ENCODE measurements around the gene TBC1D1. TPM values are rescaled to one million over a fixed set of nuclear protein-coding genes. Genes with fewer than 3 reads are reported as not detected.

The TBC1D1 gene
- total RNA-seq, 2 experiments from 2014 or later = 84.9 to 89.0 TPM

DNA sequence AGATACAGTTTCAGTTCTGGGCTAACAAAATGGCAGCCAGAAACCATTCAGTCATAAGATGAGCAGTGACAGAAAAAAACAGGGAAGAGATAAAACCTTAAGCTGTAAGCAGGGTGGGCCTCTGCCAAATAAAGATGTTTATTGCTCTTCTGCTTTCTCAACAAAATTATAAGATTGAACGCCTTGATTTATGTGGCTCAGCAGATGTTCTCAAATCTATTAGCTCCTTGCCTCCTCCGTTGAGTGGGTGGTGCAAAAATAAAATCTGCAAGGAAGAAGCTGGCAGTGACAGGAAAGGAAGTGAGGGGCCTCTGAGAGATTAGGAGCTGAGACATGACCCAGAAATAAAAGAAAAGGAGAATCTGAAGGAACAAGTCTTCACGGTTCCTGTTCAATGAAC is 275.9 kb downstream of the TBC1D1 start:
- ChIA-PET POLR2A (no interaction called here), CTCF (no interaction called here)

DNA sequence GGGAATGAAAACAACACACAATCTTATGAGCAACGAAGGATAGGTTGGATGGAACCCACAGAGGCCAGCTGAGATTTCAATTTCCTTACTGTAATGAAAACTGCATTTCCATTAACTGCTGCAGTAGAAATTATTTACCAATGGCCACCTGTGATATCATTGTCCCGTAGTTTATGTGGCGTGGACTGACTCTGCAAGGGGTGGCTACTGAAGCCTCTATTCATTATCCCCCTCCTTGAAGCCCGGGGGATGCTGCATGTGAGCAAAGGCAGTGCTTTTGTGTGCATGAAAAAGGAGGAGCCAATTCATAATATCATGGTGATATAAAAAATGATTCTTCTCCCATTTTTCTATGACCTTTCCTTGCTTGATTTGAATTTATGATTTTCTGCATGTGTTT is 277.1 kb downstream of the TBC1D1 start:
- ChIA-PET POLR2A (no interaction called here), CTCF (no interaction called here)

DNA sequence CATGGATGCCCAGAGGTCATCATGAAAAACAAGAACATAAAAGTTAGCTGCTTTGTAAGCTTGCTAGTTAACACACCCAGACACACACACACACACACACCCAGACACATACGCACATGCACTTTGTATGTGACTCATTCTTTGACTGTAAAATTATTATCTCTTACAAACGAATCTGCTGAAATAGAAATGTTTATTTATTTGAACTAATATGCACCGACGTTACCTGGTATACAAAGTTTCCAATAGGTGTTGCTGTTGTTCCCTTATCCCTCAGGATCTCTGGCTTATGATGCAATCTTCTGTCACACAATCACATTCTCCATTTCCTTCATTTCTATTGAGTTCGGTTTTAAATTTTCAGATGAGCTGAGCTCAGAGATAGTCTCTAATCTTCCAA is 278.6 kb downstream of the TBC1D1 start:
- ChIA-PET CTCF (no interaction called here), POLR2A (no interaction called here)

DNA sequence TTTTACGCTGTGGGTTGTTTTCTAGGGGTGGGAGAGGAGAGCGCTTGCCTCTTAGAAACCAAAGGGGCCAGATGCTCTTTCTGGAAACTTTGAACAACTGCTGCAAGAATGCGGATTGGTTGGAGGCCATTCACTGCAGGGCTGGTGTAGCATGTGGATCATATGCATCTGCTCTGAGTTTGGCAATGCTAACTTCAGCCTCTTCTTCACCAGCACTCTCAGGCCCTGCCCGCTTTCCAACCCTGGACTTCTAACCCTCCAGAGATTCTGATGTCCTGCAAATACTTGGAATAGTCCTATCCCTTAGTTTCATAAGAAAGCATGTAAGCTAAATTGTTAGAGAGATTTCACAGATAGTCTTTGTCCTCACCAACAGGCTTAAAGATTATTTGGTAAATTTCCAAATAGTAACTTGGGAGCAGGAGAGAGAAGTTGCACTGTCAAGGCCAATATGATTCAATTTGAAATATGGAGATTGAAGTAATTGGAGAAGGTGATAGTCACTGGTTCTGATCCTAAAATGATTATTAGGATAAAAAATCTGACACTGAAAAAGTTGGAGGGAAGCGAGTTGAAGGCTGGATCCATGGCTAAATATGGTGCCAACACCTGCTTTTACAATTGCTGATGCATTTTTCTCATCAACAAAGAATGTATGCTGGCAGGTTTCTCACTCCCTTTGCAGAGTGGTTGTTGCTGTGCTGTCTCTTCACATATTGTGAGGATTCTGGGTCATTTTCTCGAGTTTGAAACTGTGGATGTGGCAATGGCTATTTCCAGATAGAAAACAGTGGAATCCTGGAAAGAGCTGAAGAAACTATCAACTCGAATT is 279.7 kb downstream of the TBC1D1 start:
- CTCF ChIA-PET = no interaction called here
- POLR2A ChIA-PET = no interaction called here

DNA sequence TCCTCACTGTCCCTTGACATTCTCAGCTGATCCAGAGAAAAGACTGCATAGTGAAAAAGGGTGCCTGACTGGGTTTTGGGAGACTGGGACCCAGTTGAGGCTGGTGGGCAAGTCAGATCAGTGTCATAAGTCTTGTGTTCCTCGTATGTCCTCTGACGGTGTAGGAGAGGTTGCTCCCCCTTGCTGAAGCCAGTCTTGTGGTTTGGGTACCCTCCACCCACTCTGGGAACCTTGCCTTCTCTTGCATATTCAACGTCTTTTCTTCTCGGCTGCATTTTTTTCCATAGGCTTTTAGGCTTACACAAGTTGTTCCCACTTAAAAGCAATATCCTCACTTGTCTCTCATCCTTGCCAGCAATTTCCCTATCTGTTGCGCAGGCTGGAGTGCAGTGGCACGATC is 281.2 kb downstream of the TBC1D1 start:
- CTCF ChIA-PET = no interaction called here

DNA sequence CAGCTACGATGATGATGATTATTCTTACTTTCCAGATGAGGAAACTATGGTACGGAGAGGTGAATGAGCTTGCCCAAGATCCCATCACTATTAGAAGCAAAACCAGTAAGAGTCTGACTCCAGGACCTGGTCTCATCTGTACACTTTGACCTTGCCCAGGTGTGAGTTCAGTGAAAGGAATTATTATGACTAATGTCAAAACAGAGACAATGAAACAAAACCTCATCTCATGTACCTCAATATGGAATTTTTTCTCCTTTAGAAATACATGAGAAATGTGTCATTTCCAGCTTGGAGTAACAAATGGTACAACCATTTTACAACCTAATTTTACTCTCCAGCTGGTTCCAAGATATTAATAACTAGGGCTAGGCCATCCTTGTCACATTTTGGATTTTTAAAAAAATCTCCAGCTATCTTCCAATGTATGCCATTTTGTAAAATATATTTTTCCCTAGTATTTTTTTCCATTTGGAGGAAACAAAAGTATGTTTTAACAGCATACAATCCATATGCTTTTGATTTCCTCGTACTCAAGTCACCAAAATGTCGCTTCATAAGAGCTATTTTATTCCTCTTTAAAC is 283.1 kb downstream of the TBC1D1 start:
- ChIA-PET POLR2A (interaction anchor here (1.3 kb wide), 1 partner anchor 45 kb away, joined by 3 read pairs; no protein-coding TSS in a partner anchor), CTCF (interaction anchor here (0.9 to 2.0 kb wide), 3 partner anchors 42 to 558 kb away, joined by 3 to 4 read pairs (median 3); no protein-coding TSS in a partner anchor)

More for the DNA sequence above, 281.2 kb downstream of the TBC1D1 start:
- POLR2A ChIA-PET = no interaction called here

DNA sequence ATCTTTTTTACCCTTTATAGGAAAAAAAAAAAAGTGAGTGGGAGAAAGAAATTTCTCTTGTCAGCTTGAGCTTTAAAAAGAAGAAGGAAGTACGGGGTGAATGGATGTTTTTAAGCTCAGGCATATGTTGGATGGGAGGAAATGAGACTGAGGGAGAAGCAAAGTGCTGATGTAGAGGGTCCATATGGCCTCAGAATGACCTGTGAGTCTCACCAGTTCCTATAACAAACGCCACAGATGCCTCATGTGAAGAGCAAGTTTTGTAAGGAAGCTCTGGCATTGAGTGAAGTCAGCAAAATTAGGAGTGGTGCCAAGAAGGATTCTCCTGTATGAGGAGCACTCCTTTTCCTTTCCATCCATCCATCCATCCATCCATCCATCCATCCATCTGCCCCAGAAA is 283.9 kb downstream of the TBC1D1 start:
- POLR2A ChIA-PET = interaction anchor here (1.3 kb wide), 1 partner anchor 46 kb away, joined by 3 read pairs; no protein-coding TSS in a partner anchor

DNA sequence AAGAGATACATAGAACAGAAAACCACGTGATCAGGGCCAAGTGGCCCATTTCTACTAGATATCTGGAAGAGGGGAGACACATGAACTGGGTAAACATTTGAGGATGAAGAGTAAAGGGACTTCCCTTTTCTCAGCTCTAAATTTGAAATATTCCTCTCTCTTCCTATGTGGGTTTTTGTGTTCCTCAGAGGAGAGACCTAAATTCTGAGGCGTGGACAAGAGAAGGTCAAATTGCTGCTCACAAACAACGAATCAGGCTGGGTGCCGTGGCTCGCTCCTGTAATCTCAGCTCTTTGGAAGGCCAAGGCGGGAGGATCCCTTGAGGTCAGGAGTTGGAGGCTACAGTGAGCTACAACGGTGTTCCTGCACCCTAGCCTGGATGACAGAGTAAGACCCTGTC is 285.3 kb downstream of the TBC1D1 start:
- POLR2A ChIA-PET = no interaction called here
- CTCF ChIA-PET = interaction anchor here (1.4 kb wide), 1 partner anchor 606 kb away, joined by 3 read pairs; the partner anchor contains the start of gene TLR10

More for the DNA sequence above, 283.9 kb downstream of the TBC1D1 start:
- CTCF ChIA-PET = interaction anchor here (0.9 to 2.0 kb wide), 4 partner anchors 43 to 557 kb away, joined by 3 to 4 read pairs (median 4); no protein-coding TSS in a partner anchor

DNA sequence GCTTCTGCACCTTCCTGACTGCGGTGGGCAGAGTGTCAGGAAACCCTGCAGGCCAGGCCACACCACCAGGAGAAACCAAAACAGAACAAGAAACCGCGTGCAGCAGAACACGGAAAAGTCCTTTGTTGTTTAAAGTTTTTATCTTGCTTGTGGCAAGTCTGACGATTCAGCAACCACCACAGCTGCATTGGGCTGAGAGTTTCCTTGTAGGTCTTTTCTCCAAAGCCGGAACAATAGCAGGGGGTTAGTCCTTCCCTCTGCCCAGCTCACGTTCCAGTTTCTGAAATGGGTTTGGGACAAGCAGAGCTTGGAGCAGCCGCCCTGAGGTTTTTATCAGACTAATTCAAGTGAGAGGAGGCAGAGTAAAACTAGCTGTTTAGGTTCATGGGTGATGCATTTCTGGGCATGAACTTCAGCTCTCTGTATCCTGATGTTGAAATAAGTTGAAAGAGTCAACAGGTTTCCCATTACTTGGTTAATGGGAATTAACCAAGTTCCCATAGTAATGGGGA is 286.2 kb downstream of the TBC1D1 start:
- CTCF ChIA-PET = interaction anchor here (0.6 to 2.5 kb wide), 4 partner anchors 17 to 605 kb away, joined by 3 to 5 read pairs (median 4); partner anchors contain the start of gene TLR10
- POLR2A ChIA-PET = interaction anchor here (1.0 to 1.6 kb wide), 2 partner anchors 16 to 45 kb away, joined by 3 to 4 read pairs; no protein-coding TSS in a partner anchor

DNA sequence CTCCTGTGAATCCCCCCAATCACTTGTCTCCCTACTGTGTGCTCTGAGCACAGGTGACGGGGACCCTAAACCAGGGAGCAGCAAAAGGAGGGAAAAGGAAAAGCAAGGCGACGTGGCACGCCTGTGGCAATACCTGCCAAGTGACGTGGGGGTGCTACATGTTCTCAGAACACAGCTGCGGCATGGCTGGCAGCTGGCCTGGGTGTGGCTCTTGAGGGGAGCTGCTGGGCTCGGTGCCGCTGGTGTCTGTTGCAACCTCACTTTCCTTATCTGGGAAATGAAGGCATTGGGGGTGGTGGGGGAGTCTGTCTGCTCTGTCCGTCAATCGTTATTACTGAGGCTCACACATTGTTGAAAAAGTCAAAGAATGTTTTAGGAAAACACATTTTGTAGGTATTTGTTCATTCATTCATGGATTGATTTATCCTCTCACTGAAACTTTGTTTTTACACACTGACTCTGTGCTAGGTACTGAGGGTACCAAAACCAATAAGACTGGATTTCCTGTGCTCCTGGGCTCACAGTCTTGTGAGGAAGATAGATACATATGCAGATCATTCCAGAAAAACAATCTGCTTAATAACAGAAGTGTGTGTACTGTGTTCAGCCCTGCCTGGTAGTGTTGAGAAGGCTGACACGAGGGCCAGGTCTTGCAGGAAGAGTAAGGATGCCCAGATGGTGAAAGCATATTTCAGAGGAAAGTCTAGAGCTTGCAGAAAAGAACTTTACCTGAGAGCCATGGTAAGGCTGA is 286.9 kb downstream of the TBC1D1 start:
- CTCF ChIA-PET = interaction anchor here (1.2 to 2.5 kb wide), 2 partner anchors 46 to 129 kb away, joined by 3 to 5 read pairs; no protein-coding TSS in a partner anchor
- POLR2A ChIA-PET = interaction anchor here (1.6 kb wide), 1 partner anchor 46 kb away, joined by 4 read pairs; no protein-coding TSS in a partner anchor

DNA sequence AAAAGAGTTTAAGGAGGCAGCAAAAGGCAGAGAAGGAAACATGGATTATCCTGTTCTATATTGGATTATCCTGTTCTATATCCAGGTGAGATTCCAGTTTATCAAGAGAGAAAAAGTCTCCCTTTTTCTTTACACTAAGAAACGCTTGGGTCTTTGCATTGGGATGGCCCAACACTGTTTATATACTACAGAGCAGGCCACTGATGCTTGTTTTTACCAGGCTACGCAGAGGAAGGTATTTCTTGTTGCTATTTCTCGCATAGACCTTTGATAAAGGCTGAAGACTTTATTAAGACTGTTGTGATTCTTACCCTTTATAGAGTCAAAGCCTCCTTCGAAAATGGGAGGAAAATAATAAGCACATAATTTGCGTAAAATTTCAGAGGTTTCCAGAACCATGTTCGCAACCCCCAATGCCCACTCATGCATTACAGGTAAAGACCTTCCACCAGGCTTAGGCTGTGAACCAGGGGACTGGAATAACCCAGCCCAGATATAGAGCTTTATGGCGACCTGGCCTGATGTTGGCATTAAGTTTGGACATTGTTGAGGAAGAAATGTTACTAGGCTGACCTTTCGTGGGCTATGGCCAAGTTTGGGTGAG is 287.6 kb downstream of the TBC1D1 start:
- ChIA-PET POLR2A (no interaction called here), CTCF (interaction anchor here (0.8 to 3.4 kb wide), 7 partner anchors 26 to 553 kb away, joined by 3 to 19 read pairs (median 7); no protein-coding TSS in a partner anchor)

DNA sequence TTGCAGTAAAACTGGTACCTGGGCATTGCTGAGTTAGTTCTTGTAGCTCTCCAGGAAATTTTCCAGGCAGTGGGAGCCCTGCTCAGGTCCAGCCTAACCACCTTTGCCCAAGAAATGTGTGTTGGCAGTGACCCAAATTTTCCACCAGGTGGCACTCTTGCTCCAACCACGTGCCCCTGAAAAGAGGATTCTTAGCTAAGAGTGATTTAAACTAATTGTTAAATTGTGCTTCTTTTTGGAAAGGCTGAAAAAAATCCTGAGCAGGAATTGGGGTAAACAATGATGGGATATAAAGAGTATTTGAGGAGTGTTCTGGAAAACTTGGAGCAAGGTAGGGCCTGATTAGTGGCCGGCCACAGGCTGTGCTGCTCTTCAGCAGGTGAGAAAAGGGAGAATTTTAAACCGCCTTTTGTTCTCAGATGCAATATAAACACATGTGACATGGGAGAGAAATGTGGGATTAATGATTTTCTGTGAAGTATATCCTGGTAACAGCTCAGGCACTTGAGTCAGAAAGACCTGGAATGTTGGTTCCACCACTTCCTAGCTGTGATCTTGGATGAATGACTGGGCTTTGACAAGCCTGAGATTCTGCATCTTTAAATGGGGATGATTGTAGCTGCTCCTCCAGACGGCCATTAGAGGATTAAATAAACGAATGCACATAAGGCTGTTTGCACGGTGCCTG is 288.9 kb downstream of the TBC1D1 start:
- ChIA-PET POLR2A (no interaction called here), CTCF (interaction anchor here (0.6 to 3.4 kb wide), 29 partner anchors 18 to 603 kb away, joined by 3 to 19 read pairs (median 3); no protein-coding TSS in a partner anchor)

DNA sequence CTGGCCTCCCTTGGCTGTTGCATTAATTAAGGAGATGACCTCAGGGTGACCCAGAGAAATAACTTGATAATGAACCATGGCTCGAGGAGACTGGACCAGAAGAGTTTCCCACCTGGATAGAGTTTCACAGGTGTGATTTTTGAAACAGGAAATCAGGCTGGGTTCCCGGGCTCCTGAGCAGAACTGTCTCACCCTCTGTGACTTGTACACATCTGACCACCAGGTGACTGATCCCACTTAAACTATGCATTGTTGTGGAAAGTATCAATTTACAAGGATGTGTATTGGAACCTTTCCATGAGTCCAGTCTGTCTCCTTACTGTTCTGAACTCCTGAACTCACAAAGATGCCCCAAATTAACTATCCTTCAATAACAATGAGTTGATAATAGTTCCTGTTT is 289.6 kb downstream of the TBC1D1 start:
- ChIA-PET POLR2A (no interaction called here), CTCF (interaction anchor here (1.0 to 3.4 kb wide), 13 partner anchors 19 to 602 kb away, joined by 3 to 19 read pairs (median 4); no protein-coding TSS in a partner anchor)

DNA sequence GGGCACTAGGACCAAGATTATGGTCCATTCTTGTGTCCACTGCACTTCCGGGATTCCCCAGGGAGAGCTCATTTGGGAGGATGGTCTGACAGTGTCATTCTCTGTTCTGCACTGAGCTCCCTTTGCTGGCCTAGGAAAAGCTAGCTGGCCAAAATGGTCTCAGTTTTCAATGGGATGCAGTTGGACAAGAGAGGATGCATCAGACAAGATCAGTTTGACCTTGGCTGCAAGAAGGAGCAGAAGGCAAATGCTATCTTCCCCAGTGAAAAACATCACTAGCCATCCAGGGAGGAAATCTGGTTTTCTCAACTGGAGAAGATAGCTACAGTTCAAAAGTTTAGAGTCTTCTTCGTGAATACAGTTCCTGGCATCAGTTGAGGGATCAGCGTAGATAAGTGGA is 290.4 kb downstream of the TBC1D1 start:
- CTCF ChIA-PET = interaction anchor here (1.3 to 3.4 kb wide), 2 partner anchors 48 to 493 kb away, joined by 3 to 18 read pairs; no protein-coding TSS in a partner anchor
- POLR2A ChIA-PET = no interaction called here

DNA sequence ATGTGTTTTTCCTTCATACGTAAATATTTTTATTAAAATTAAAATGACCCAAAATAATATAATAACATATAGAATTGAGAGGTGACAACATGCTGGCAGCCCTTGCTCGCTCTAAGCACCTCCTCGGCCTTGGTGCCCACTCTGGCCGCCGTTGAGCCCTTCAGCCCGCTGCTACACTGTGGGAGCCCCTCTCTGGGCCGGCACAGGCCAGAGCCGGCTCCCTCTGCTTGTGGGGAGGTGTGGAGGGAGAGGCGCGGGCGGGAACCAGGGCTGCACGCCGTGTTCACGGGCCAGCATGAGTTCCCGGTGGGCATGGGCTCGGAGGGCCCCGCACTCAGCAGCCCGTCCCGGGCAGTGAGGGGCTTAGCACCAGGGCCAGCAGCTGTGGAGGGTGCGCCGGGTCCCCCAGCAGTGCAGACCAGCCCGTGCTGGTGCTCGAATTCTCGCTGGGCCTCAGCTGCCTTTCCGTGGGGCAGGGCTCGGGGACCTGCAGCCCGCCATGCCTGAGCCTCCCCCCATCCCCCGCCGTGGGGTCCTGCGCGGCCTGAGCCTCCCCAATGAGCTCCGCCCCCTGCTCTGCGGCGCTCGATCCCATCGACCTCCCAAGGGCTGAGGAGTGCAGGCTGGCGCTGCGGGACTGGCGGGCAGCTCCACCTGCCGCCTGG is 291.6 kb downstream of the TBC1D1 start:
- CTCF ChIA-PET = interaction anchor here (0.9 to 1.3 kb wide), 2 partner anchors 492 to 493 kb away, joined by 3 read pairs; no protein-coding TSS in a partner anchor

DNA sequence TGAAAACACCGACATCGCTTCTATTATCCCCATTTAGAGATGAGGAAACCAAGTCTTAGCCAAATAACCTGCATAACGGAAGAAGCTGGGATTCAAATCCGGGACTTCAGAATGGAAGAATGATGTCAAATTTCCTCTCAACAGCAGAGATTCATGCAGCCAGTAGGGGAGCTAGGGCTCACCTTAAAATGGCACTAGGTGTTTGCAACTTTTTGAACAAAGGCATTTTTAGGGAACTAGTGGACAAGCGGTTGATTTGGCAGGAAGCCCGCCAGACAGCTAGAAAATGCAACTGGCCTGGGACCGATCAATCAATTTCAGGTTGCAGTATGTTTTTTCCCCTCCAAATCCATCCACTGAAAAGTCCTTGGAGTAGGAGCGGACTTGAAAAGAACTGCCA is 293.5 kb downstream of the TBC1D1 start:
- CTCF ChIA-PET = interaction anchor here (0.9 to 1.2 kb wide), 2 partner anchors 56 to 490 kb away, joined by 3 to 4 read pairs; no protein-coding TSS in a partner anchor

More for the DNA sequence above, 291.6 kb downstream of the TBC1D1 start:
- POLR2A ChIA-PET = no interaction called here

DNA sequence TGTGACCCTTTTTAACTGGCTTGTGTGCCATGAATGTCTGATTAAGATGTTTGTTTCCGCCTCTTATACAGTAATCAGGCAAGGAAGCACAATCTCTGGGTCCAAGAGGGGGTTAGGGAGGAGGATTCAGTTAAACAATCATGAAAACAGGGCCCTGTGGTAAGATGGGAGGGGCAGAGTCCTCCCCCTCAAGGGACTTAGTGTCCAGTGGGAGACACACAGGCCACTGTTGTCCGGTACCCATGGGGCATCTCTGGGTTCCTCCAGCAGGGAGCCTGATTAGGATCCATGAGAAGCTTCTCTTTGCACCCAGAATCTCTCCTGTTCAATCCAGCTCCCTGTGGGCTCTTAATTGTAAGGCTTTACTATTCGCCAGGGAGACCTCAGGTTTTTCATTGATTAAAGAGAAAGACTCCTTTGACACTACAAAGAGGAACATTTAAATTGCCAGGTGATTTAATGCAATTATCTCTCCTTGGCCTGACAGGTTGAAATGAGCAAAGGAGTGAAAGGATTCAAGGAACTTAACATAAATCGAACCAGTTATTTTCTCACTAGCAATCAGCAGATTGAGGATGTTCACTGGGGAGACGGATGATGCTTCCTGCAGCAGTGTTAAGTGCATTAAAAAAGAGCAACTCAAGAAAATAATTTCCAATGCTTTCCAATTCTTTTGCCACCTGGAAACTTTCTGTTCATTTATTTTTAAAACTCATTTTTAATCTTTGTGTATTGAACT is 294.7 kb downstream of the TBC1D1 start:
- POLR2A ChIA-PET = no interaction called here
- CTCF ChIA-PET = no interaction called here

More for the DNA sequence above, 293.5 kb downstream of the TBC1D1 start:
- POLR2A ChIA-PET = no interaction called here
